ENCODE measurements around the gene BMP8B.

DNA sequence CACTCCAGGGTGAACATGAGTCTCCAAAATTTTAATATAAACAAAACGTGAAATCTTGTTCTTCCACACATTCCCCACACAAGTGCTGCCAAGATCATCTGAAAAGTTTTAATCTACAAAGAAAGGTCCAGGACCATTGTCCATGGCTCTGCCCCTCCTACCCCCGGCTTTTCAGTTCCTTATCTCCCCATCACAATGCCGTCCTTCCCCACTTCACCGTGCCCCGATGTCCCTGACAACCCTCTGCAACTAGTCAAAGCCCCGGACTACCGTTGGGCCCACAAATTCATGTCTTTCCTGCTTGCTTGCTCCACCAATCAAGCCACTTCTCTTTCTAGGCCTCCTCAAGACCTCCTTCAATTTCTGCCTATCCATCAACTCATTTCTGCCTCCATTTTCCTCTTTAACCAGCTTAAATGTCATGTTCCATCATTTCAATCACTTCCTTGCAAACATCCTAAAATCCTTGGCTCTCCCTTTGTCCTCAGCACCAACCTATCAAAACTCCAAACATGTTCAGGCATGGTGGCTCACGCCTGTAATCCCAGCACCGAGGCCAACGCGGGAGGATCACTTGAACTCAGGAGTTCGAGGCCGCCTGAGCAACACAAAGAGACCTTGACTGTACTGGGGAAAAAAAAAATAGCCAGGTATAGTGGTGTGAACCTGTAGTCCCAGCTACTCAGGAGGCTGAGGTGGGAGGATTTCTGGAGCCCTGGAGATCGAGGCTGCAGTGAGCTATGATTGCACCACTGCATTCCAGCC lies 14.0 kb upstream of the BMP8B start:
- TF ChIP-seq, protein P1, sequence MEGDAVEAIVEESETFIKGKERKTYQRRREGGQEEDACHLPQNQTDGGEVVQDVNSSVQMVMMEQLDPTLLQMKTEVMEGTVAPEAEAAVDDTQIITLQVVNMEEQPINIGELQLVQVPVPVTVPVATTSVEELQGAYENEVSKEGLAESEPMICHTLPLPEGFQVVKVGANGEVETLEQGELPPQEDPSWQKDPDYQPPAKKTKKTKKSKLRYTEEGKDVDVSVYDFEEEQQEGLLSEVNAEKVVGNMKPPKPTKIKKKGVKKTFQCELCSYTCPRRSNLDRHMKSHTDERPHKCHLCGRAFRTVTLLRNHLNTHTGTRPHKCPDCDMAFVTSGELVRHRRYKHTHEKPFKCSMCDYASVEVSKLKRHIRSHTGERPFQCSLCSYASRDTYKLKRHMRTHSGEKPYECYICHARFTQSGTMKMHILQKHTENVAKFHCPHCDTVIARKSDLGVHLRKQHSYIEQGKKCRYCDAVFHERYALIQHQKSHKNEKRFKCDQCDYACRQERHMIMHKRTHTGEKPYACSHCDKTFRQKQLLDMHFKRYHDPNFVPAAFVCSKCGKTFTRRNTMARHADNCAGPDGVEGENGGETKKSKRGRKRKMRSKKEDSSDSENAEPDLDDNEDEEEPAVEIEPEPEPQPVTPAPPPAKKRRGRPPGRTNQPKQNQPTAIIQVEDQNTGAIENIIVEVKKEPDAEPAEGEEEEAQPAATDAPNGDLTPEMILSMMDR (IDR thresholded peaks at IDR 0.05): no peak
- no peak for TF ChIP-seq POLR2A (IDR thresholded peaks at IDR 0.05)
